NCI-H1092 (cell line): ENCODE data around the gene CTAGE1.

Experiments
- DNase-seq: peaks from one replicate; lab custom pipeline; 2025; lab: John Stamatoyannopoulos, UW

The CTAGE1 gene

GRCh38 chr18:22391407-22392345 is 26.0 kb downstream of the CTAGE1 start:
- no peak for DNase-seq

- no peak for DNase-seq
These were observed 29.9 kb downstream of the CTAGE1 start for GRCh38 chr18:22387787-22388186.

DNA sequence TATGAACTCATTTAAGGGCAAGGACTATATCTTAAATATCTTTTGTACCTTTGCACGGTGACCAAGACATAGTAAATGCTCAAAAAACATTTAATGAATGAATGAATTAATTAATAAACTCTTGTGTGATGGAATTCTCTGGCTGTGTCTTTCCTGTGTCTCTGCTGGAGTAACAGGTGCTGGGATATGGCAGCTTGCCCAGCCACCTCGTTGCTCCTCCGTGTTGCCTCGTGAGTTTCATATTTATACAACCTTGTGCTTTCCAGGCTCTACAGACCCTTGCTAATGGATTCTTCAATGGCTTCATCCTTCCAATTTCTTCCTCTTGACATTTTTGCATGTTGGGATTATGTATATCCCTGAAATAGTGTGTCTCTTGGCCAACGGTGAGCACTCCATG is 30.4 kb downstream of the CTAGE1 start:
- no peak for DNase-seq

DNA sequence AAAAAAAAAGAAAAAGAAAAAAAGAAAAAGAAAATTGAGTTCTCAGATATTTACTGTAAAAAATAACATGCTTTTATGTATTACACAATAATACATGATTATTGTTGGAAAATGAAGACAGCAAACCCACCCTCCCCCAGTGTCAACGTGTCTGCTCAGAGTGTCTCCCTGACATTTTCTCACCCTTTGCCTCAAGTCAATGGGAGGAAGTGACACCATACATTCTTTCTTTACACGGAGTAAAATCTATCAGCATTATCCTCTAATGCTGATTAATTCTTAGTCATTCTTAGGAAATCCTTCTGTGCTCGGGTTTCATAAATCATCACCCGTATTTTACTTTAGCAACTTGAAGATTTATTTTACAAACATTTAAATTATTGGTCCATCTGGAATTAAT is 32.0 kb downstream of the CTAGE1 start:
- no peak for DNase-seq

DNA sequence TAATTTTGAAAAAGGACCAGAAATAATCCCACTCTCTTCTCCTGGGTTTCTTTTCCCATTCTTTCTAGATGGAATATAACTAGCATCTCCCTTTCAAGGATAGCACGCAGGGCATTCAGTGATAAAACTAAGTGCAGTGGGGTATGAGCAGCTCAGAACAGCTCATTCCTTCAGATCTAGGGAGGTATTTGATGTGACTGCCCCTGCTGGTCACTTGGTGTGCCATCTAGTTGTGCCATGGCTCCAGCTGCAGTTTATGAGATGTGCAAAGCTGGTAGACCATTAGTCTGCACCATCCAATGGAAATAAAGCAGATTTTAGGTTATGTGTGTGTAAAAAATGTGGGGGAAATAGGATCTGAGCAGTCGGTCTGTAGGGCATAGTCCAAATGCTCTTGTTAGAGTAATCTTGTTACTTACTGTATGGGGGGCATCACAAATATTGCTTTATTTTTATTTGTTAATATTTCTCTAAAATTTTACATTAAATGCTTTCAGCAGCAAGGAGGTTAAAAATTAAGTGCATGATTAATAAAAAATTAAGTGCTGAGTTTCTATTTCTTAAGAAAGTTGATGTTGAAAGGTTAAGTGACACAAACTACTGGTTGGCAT is 38.9 kb downstream of the CTAGE1 start:
- no peak for DNase-seq

DNA sequence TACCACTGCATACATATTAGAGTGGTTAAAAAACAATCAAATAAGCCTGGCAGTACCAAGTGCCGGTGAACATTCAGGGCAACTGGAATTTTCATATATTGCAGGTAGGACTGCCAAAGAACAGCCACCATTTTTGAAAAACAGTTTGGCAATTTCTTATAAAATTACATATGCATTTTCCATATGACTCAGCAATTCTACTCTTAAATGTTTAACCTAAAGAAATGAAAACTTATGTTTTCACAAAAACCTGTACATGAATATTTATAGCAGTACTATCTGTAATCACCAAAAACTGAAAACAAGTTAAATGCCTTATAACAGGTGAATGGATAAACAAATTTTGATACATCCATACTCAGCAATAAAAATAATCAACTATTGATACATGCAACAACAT is 39.9 kb downstream of the CTAGE1 start:
- DNase-seq = no peak

- DNase-seq = no peak
These were observed 47.3 kb downstream of the CTAGE1 start for GRCh38 chr18:22370414-22370813.

DNA sequence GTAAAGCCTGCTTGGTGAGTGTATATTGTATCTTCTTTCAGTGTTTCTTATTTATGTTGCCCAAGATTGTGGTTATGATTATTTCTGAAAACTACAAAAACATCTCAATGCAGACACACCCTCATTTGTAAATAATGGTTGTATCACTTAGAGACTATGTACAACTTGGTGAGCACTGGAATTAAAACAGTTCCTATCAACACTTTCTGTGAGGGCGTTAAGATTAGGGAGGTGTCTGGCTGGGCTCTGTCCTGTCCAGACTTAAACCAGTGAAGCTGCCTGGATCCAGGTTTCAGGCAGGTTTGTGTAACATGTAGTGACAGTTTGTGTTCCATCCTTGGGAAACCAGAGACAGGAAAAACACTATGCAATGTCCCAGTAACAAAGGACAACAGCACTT is 49.7 kb downstream of the CTAGE1 start:
- DNase-seq = no peak

DNA sequence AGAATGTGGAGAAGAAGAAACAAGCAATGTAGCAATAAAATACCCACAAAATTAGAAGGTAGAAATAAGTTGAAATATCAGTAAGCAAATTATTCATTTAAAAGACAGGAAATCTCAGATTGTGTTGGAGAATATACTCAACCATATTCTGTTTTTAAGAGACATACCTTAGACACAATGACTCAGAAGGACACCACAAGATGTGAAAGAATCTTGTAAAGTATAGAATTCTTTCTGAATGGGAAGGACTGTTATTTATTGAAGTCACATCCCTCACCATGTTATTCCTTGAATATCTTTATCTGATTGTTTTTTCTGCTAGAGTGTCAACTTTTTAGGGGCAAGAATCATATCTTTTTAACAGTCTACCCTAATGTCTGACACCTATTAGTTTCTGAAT is 50.4 kb downstream of the CTAGE1 start:
- no peak for DNase-seq

- DNase-seq = no peak
These were observed 53.8 kb downstream of the CTAGE1 start for GRCh38 chr18:22363867-22364463.
